Tibial artery (tissue), 4 donors: ENCODE measurements around the gene SCAF4.

Experiments used
- DNase-seq, 2 donors: peaks; one replicate each; pipeline ENCODE4 v3.0.0-alpha.2; 2019
- H3K27ac ChIP-seq, 2 donors: fragments of 200-600 bp; sonication (generic) in 1 of 2; 1 replicate in 1 of 2; 2 replicates in 1 of 2; pipeline ENCODE4 v1.5.1; 2018 to 2019; ENCODE audit warnings: mild to moderate bottlenecking in 1 of 2
- H3K27me3 ChIP-seq, 2 donors: fragments of 200-600 bp; sonication (generic) in 1 of 2; one replicate each; pipeline versions ENCODE4 v1.5.1 to v1.6.0; 2016 to 2019
- H3K36me3 ChIP-seq, 3 donors: fragments of 200-600 bp; sonication (generic) in 2 of 3; one replicate each; pipeline ENCODE4 v1.5.1; 2016 to 2019; ENCODE audit warnings: mild to moderate bottlenecking in 2 of 3
- H3K4me1 ChIP-seq, 4 donors: fragments of 200-600 bp; sonication (generic) in 2 of 4; 1 replicate in 3 of 4; 2 replicates in 1 of 4; pipeline ENCODE4 v1.5.1; 2016 to 2019
- H3K4me3 ChIP-seq, 2 donors: fragments of 200-600 bp; sonication (generic) in 1 of 2; 1 replicate in 1 of 2; 2 replicates in 1 of 2; pipeline ENCODE4 v1.5.1; 2018 to 2019; ENCODE audit warnings: mild to moderate bottlenecking in 2 of 2
- H3K9me3 ChIP-seq, 3 donors: fragments of 200-600 bp; sonication (generic) in 1 of 3; one replicate each; pipeline ENCODE4 v1.5.1; 2016 to 2019
- intact Hi-C: fragments of 100-400 bp; cut with DNase I; formaldehyde crosslinking; loops from one replicate; pipeline ENCODE4 v1.15.0; 2023; ENCODE audit warnings: low total_unique reads
- TF ChIP-seq, protein P1 (sequence below), 2 experiments: fragments of 200-600 bp in 1 of 2; fragments of 450-650 bp in 1 of 2; IDR thresholded peaks; one replicate each; pipeline ENCODE4 v1.5.1; 2017 to 2019; ENCODE audit warnings: antibody characterized with exemption in 2 of 2, mild to moderate bottlenecking in 1 of 2, moderate library complexity in 1 of 2

SCAF4 gene

DNA sequence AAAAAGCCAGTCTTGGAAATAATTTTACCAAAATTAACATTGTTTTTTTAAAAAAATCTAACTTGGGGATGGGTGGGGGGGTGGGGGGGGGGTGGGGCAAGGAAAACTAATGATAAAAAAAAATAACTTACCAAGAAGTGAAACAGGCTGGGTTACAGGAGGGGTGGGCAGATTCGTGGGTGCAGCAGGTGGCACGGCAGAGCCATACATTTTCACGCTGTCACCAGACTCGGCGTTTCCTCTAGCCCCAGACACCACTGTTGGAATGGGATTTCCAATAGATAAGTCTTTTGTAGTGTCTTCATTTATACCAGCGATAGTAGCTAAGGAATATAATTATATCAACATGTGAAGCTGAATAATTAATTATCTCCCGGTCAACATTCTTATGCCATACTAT is 47.0 kb downstream of the SCAF4 start:
- TF ChIP-seq, protein P1, sequence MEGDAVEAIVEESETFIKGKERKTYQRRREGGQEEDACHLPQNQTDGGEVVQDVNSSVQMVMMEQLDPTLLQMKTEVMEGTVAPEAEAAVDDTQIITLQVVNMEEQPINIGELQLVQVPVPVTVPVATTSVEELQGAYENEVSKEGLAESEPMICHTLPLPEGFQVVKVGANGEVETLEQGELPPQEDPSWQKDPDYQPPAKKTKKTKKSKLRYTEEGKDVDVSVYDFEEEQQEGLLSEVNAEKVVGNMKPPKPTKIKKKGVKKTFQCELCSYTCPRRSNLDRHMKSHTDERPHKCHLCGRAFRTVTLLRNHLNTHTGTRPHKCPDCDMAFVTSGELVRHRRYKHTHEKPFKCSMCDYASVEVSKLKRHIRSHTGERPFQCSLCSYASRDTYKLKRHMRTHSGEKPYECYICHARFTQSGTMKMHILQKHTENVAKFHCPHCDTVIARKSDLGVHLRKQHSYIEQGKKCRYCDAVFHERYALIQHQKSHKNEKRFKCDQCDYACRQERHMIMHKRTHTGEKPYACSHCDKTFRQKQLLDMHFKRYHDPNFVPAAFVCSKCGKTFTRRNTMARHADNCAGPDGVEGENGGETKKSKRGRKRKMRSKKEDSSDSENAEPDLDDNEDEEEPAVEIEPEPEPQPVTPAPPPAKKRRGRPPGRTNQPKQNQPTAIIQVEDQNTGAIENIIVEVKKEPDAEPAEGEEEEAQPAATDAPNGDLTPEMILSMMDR (IDR thresholded peaks at IDR 0.05) = no peak
- H3K27ac ChIP-seq = no peak overlapping the region
- H3K4me1 ChIP-seq = no peaks in the 10 kb centered on the region
- no peaks in the 10 kb centered on the region for H3K27me3 ChIP-seq
- intact Hi-C loops = no loop called here
- peaks cover 57 to 84% (median 78%) of the 10 kb centered on the region in 3 donors for H3K36me3 ChIP-seq
- H3K9me3 ChIP-seq = no peaks in the 10 kb centered on the region
- DNase-seq = no peak
- no peak overlapping the region for H3K4me3 ChIP-seq

DNA sequence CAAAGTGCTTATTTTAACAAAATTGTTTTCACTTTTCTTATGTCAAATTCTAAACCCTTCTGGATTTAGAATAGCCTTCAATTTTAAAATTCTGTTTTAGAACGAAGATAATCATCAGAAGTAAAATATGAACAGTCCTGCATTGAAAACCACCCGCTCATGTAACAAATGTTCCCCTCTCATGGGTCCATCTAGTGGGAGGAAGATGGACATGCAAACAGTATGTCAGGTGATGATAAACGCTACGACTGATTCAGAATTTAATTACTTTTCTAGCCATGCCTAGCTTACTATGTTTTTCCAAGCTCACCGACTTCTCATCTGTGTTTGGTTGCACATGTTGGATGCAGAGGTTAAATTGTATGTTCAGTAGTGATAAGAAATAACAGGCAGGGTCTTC is 48.9 kb downstream of the SCAF4 start:
- Histone ChIP-seq H3K36me3 (peaks cover 41 to 70% (median 62%) of the 10 kb centered on the region in 3 donors), H3K27me3 (no peaks in the 10 kb centered on the region), H3K27ac (no peak overlapping the region), H3K4me3 (no peak overlapping the region), H3K4me1 (no peaks in the 10 kb centered on the region), H3K9me3 (no peaks in the 10 kb centered on the region)
- DNase-seq = no peak
- intact Hi-C loops = no loop called here
- TF ChIP-seq, protein P1 (IDR thresholded peaks at IDR 0.05) = no peak

DNA sequence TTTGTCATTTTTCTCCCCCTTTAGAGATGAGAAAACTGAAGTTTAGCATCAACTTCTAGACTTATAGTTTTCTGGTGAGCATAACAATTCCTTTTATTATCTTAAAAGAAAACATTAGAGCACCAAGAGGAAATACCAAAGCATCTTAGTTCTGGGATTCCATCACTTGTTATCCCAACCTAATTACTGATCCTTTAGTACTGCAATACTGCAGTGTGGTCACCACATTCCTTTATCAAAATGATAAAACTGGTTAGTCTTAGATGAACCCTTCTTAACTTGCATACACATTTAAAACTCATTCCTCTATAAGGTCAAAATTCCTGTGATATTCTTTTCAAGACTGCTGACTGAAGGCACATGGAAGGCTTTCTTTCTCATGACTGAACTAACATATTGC is 49.3 kb downstream of the SCAF4 start:
- H3K4me1 ChIP-seq = no peaks in the 10 kb centered on the region
- no peak for DNase-seq
- intact Hi-C loops = no loop called here
- no peaks in the 10 kb centered on the region for H3K27me3 ChIP-seq
- TF ChIP-seq, protein P1 (IDR thresholded peaks at IDR 0.05) = no peak
- H3K36me3 ChIP-seq = peaks cover 38 to 66% (median 59%) of the 10 kb centered on the region in 3 donors
- no peak overlapping the region for H3K4me3 ChIP-seq
- H3K9me3 ChIP-seq = no peaks in the 10 kb centered on the region
- no peak overlapping the region for H3K27ac ChIP-seq

DNA sequence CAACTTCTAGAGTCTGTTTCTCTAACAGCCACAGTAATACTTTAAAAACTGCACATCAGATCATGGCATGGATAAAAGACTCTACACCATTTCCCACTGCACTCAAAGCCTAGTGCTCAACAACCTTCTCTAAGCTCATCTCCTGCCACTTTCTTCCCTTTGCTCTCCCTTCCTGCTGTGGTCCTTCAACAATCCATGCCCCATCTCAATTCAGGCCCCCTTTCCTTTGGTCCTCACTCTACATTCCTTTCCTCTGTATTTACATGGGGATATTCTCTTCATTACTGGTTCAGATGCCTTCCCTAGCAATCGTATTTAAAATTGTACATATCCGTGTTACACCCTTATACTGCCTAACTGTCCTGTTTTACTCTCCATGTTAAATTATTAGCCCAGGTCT is 53.4 kb downstream of the SCAF4 start:
- no peaks in the 10 kb centered on the region for H3K27me3 ChIP-seq
- H3K36me3 ChIP-seq = peaks cover 2 to 29% (median 20%) of the 10 kb centered on the region in 3 donors
- no peak for DNase-seq
- H3K27ac ChIP-seq = no peak overlapping the region
- H3K4me3 ChIP-seq = no peak overlapping the region
- intact Hi-C loops = no loop called here
- TF ChIP-seq, protein P1 (IDR thresholded peaks at IDR 0.05) = no peak
- H3K9me3 ChIP-seq = no peaks in the 10 kb centered on the region
- H3K4me1 ChIP-seq = no peaks in the 10 kb centered on the region

DNA sequence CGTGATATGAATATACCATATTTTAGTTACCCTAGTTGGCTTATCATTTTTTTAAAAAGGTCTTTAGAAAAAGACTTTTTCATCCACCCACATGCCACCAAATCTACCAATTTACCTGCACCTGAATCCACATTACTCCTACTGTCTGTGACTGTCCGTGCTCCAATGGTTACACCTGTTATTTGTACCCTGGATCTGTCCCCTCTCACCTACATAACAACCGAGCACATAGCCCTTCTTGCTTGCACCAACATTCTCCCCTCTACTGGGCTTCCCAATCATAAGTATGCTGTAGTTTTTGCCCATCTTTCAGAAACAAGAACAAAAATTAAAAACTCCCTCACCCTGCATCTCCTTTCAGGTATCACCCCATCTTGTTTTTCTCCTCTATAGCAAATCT is 54.9 kb downstream of the SCAF4 start:
- no peak for DNase-seq
- Histone ChIP-seq H3K27me3 (no peaks in the 10 kb centered on the region), H3K36me3 (peaks cover under 1 to 21% (median 7%) of the 10 kb centered on the region in 3 donors), H3K4me1 (no peaks in the 10 kb centered on the region), H3K4me3 (no peak overlapping the region), H3K27ac (no peak overlapping the region), H3K9me3 (no peaks in the 10 kb centered on the region)
- TF ChIP-seq, protein P1 (IDR thresholded peaks at IDR 0.05) = no peak
- intact Hi-C loops = no loop called here

DNA sequence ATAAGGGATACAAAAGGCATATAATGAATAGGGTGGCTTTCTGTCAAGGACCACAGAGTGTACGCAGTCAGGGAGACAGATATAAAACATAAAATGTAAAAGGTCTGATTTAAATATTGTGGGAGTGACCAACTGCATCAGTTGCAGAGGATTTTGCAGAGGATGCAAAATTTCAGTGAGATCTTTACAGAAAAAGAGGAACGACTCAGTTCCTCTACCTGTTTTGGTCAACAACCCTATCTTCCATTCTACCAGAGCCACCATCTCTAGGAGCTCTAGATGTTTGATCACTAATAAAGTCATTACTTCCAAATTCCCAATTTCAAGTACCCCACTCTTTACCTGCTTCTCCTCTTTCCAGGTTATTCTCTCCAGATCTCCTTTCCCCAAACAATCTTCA is 56.0 kb downstream of the SCAF4 start:
- no peaks in the 10 kb centered on the region for H3K27me3 ChIP-seq
- TF ChIP-seq, protein P1 (IDR thresholded peaks at IDR 0.05) = no peak
- H3K27ac ChIP-seq = no peak overlapping the region
- peaks cover 11 to 29% (median 11%) of the 10 kb centered on the region in 3 donors for H3K36me3 ChIP-seq
- intact Hi-C loops = no loop called here
- no peak for DNase-seq
- no peaks in the 10 kb centered on the region for H3K9me3 ChIP-seq
- H3K4me3 ChIP-seq = no peak overlapping the region
- no peaks in the 10 kb centered on the region for H3K4me1 ChIP-seq
